ENCODE data around the gene SVBP.

DNA sequence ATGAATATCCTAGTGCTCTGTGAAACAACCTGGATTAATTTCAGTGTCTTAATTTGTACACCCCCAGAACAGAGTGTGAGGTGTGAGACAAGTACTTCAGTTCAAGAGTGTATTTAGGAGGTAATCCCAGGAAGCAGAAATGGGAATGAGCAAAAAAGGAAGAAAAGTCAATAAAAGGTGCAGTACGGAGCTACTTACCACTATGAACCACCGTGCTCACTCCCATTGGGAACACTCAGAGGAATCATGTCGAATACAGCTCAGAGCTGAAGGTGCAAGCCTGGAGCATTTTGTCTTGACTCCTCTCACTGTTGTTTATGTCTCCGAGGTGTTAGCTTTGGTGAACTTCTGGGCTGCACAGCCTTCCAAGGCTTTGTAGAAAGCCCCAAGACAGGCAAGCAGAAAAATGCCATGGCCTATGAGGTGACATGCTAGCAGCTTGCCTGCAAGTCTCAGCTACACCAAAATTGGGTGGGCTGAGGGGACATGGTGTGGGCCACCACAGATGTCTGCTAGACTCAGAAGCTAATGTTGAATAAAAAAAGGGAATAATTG lies 7.4 kb upstream of the SVBP start:
- TF ChIP-seq CTCF (IDR thresholded peaks at IDR 0.05; ENCODE audit: low read length) (no peak), EZH2 (optimal IDR thresholded peaks at IDR 0.05; ENCODE audit: low read depth, low read length) (no peak), EZH2phosphoT487 (IDR thresholded peaks at IDR 0.05; ENCODE audit: low read length) (no peak)

Measured in MM.1S (cell line).